Hematopoietic multipotent progenitor cell treated with erythropoietin and hydrocortisone succinate and interleukin-3 and kit ligand, for 6 days (in vitro differentiated cells): Measurements from ENCODE around the gene HIPK1.
A peak's percentile ranks its signal among the peaks of the same experiment; 100 is the strongest.

Experiments used
- DNase-seq: peaks from one replicate; pipeline ENCODE4 v3.0.0-alpha.2; 2015

Gene HIPK1

DNA sequence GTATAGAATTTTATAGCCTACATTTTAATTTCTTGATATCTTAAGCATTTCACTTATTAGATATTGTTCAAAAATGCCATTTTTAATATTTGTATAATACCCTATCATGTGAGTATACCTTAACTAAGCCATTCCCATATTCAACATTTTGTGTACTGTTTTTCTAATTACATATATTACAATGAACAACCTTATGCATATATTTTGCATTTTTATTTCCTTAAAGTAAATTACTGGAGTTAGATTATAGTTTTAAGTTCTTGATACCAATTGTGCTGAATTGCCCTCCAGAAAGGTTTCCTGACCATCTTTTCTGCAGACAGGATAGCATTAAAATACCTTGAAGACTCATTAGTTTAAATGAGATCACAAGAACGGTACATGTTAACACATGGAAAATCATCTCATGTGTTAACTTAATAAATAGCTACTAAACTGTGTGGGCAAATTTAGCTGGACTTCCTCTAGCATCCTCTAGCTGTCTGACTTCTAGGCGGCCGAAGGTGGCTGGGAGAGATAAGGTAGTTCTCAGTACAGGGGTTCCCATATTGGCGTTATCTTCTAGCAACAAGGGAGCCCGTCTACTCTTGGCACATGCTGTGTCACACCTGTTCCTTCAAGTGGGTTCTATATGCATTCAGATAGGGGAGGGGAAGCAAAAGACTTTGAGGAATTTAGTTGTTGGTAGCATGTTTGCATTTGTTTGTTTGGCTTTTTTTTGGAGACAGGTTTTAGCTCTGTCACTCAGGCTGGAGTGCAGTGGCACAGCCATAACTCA lies 15.0 kb upstream of the HIPK1 start:
- DNase-seq = peak; percentile 99

DNA sequence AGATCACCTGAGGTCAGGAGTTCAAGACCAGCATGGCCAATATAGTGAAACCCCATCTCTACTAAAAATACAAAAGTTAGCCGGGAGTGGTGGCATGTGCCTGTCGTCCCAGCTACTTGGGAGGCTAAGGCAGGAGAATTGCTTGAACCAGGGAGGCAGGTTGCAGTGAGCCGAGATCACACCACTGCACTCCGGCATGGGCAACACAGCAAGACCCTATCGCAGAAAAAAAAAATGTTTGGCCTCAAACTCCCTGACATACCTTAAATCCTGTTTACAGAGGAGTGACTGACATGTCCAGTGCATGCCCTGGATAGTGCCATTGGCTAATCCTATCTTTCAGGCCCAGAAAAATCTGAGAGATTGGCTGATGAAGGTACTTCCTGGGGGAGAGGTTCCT lies 12.2 kb upstream of the HIPK1 start:
- no peak for DNase-seq

GRCh38 chr1:113917400-113918082 lies 11.6 kb upstream of the HIPK1 start:
- no peak for DNase-seq

DNA sequence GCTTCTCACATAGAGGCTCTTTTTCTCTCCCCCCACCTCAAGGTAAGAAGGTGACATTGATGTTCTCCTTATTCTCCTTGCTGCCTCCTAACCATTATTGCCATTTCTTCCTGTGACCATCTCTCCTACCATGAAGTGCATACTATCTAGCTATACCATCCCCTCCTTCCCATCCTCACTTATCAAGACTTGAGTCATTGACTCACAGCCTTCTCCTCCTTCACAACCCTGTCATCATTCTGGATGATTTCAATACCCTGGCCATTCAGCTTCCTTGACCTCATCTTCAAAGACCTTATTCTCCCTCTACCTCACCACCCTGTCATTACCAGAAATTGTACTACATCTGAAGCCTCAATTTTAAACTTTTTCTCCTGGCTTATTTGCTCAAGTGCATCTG lies 10.9 kb upstream of the HIPK1 start:
- no peak for DNase-seq

GRCh38 chr1:113922957-113923356 lies 6.2 kb upstream of the HIPK1 start:
- no peak for DNase-seq

GRCh38 chr1:113924473-113924872 lies 4.7 kb upstream of the HIPK1 start:
- DNase-seq = no peak

DNA sequence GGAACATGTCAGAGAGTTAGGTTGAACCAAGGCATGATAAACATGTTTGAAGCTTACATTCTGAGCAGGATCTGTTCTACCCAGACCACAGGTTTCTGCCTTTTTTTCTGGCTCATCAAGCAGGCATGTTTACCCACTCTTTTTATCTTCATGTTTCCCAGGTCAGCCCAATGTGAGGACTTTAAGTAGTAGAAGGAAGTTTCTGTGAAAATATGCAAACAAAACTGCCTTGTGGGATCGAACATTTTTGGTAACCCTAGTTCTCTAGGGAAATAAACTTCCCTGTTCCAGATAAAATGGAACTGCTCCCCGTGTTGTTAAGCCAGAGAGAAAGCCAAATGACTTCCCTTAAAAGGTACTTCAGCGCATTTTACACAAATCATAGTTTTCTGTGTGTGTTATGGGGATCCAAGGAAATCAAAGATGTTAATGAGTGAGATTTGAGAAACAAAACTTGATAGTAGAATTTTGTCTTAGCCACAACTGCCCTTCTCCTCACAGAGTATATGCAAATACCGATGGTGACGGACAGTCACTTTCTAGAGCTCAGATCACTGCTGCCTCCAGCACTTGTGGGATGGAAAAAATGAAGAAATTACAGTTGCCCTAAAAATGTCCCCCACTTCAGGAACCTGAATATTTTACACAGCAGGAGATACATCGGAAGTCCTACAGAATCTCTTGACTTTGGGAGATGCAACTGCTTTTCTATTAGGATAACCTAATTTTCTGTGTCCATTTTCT lies 765 bp upstream of the HIPK1 start:
- peak; percentile 57 for DNase-seq

- DNase-seq = peak; percentile 73
Measured at GRCh38 chr1:113929750-113930498, 800 bp downstream of the HIPK1 start.

GRCh38 chr1:113930499-113931161 lies 1.5 kb downstream of the HIPK1 start:
- DNase-seq = peak; percentile 73

- peak; percentile 93 for DNase-seq
Measured at GRCh38 chr1:113931451-113931851, 2.3 kb downstream of the HIPK1 start.

DNA sequence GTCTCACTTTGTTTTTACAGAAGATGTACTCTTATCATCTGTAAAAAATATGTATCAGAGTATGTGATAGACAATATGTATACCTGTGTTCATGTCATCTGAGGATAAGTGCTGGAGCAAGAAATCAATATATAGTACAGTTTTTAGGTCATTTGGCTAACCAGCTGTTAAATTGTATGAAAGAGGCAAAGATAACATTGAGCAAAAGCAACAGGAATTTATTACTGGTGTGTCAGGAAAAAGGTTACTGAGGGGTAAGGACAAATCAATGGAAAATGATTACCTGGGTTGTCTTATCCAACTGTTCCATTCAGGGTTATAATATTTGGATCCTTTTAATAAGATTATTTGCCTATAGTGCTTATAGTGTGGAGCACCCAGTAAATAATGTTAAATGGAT lies 4.9 kb downstream of the HIPK1 start:
- DNase-seq = no peak

GRCh38 chr1:113934511-113935055 lies 5.5 kb downstream of the HIPK1 start:
- no peak for DNase-seq

GRCh38 chr1:113935176-113935575 lies 6.1 kb downstream of the HIPK1 start:
- DNase-seq = no peak

- DNase-seq = no peak
Measured at GRCh38 chr1:113935970-113936369, 6.8 kb downstream of the HIPK1 start.

- no peak for DNase-seq
Measured at GRCh38 chr1:113937146-113937545, 8.0 kb downstream of the HIPK1 start.

DNA sequence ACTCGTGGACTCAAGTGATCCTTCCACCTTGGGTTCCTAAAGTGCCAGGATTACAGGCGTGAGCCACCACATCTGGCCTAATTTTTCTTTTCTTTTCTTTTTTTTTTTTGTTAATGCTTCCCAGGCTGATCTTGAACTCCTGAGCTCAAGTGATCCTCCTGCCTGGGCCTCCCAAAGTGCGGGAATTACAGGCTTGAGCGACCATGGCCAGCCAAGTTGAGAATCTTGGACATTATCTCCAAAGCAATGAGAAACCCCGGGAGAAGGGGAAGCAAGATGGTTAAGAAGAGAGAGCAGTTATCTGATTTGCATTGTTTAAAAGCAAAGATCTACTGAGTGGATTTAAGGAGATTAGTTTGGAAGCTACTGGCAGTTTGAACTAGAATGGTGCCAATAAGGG lies 9.1 kb downstream of the HIPK1 start:
- no peak for DNase-seq

- peak; percentile 57 for DNase-seq
Measured at GRCh38 chr1:113940365-113941244, 11.5 kb downstream of the HIPK1 start.

DNA sequence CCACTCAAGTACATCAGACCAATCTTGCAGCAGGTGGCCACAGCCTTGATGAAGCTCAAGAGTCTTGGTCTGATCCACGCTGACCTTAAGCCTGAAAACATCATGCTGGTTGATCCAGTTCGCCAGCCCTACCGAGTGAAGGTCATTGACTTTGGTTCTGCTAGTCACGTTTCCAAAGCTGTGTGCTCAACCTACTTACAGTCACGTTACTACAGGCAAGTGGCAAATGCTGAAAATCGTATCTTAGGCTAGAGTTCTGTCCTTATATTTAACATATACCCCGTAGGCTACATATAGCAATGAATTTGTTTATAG lies 12.1 kb downstream of the HIPK1 start:
- DNase-seq = no peak

- DNase-seq = no peak
Measured at GRCh38 chr1:113942527-113942926, 13.4 kb downstream of the HIPK1 start.

DNA sequence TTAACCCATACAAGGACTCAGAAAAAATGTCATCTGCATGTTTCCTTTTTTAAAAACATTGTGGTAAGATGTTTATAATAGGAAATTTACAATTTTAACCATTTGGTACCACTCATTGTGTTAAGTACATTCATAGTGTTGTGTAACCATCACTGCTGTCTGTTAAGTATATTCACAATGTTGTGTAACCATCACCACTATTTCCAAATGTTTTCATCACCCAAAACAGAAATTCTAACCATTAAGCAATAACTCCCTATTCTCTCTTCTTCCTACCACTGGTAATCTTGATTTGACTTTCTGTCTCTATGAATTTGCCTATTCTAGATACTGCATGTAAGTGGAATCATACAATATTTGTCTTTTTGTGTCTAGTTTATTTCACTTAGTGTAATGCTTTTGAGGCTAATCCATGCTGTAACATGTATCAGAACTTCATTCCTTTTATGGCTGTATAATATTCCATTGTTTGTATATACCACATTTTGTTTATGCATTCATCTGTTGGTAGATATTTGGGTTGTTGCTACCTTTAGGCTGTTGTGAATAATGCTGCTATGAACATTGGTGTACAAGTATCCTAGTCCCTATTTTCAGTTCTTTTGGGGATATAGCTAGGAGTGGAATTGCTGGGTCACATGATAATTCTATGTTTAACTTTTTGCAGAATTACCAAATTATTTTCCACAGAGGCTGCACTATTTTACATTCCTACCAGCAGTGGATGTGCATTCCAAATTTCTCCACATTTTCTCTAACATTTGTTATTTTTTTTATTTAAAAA lies 14.1 kb downstream of the HIPK1 start:
- peak; percentile 72 for DNase-seq

GRCh38 chr1:113945329-113945728 lies 16.2 kb downstream of the HIPK1 start:
- DNase-seq = no peak
